Measurements from ENCODE around the gene ERBB4.

DNA sequence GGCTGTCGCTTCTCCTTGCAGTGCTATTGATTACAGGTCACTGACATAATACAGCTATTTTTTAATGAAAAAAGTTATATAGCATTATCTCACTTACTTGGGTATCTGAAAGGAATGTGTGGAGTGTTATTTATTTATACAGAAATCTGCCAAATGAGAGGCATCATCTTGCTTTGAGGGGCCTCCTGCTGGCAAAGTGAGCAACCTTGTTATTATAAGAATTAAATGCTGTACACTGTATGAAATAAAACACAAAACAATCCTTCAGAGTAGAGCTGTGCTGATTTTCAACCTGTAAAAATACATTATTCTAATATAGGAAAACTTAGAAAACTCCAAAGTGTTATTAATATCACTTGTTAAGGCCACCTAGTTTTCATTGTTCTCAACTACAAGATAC is 20.9 kb downstream of the ERBB4 start:
- TF ChIP-seq USF2 (IDR thresholded peaks at IDR 0.05; ENCODE audit: borderline replicate concordance, low read depth, low read length) (no peak), YY1 (IDR thresholded peaks at IDR 0.05; ENCODE audit: low read depth) (no peak), POLR2AphosphoS5 (IDR thresholded peaks at IDR 0.05; ENCODE audit: low read depth, low read length) (no peak), EZH2phosphoT487 (IDR thresholded peaks at IDR 0.05; ENCODE audit: borderline replicate concordance, low read depth) (no peak), TCF12 (IDR thresholded peaks at IDR 0.05) (no peak), RXRA (IDR thresholded peaks at IDR 0.05; ENCODE audit: borderline replicate concordance, low read depth) (no peak)
- TF ChIP-seq, protein P1, sequence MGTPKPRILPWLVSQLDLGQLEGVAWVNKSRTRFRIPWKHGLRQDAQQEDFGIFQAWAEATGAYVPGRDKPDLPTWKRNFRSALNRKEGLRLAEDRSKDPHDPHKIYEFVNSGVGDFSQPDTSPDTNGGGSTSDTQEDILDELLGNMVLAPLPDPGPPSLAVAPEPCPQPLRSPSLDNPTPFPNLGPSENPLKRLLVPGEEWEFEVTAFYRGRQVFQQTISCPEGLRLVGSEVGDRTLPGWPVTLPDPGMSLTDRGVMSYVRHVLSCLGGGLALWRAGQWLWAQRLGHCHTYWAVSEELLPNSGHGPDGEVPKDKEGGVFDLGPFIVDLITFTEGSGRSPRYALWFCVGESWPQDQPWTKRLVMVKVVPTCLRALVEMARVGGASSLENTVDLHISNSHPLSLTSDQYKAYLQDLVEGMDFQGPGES (IDR thresholded peaks at IDR 0.05; ENCODE audit: low read depth, low read length) = no peak
- TF ChIP-seq, protein P2, sequence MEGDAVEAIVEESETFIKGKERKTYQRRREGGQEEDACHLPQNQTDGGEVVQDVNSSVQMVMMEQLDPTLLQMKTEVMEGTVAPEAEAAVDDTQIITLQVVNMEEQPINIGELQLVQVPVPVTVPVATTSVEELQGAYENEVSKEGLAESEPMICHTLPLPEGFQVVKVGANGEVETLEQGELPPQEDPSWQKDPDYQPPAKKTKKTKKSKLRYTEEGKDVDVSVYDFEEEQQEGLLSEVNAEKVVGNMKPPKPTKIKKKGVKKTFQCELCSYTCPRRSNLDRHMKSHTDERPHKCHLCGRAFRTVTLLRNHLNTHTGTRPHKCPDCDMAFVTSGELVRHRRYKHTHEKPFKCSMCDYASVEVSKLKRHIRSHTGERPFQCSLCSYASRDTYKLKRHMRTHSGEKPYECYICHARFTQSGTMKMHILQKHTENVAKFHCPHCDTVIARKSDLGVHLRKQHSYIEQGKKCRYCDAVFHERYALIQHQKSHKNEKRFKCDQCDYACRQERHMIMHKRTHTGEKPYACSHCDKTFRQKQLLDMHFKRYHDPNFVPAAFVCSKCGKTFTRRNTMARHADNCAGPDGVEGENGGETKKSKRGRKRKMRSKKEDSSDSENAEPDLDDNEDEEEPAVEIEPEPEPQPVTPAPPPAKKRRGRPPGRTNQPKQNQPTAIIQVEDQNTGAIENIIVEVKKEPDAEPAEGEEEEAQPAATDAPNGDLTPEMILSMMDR (IDR thresholded peaks at IDR 0.05) = no peak; the same call in 1 of the 2 replicates
- TF ChIP-seq, protein P3, sequence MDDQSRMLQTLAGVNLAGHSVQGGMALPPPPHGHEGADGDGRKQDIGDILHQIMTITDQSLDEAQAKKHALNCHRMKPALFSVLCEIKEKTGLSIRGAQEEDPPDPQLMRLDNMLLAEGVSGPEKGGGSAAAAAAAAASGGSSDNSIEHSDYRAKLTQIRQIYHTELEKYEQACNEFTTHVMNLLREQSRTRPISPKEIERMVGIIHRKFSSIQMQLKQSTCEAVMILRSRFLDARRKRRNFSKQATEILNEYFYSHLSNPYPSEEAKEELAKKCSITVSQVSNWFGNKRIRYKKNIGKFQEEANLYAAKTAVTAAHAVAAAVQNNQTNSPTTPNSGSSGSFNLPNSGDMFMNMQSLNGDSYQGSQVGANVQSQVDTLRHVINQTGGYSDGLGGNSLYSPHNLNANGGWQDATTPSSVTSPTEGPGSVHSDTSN (IDR thresholded peaks at IDR 0.05) = no peak
- TF ChIP-seq, protein P4, sequence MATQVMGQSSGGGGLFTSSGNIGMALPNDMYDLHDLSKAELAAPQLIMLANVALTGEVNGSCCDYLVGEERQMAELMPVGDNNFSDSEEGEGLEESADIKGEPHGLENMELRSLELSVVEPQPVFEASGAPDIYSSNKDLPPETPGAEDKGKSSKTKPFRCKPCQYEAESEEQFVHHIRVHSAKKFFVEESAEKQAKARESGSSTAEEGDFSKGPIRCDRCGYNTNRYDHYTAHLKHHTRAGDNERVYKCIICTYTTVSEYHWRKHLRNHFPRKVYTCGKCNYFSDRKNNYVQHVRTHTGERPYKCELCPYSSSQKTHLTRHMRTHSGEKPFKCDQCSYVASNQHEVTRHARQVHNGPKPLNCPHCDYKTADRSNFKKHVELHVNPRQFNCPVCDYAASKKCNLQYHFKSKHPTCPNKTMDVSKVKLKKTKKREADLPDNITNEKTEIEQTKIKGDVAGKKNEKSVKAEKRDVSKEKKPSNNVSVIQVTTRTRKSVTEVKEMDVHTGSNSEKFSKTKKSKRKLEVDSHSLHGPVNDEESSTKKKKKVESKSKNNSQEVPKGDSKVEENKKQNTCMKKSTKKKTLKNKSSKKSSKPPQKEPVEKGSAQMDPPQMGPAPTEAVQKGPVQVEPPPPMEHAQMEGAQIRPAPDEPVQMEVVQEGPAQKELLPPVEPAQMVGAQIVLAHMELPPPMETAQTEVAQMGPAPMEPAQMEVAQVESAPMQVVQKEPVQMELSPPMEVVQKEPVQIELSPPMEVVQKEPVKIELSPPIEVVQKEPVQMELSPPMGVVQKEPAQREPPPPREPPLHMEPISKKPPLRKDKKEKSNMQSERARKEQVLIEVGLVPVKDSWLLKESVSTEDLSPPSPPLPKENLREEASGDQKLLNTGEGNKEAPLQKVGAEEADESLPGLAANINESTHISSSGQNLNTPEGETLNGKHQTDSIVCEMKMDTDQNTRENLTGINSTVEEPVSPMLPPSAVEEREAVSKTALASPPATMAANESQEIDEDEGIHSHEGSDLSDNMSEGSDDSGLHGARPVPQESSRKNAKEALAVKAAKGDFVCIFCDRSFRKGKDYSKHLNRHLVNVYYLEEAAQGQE (IDR thresholded peaks at IDR 0.05; ENCODE audit: low read depth, low read length) = no peak
- TF ChIP-seq, protein P5, sequence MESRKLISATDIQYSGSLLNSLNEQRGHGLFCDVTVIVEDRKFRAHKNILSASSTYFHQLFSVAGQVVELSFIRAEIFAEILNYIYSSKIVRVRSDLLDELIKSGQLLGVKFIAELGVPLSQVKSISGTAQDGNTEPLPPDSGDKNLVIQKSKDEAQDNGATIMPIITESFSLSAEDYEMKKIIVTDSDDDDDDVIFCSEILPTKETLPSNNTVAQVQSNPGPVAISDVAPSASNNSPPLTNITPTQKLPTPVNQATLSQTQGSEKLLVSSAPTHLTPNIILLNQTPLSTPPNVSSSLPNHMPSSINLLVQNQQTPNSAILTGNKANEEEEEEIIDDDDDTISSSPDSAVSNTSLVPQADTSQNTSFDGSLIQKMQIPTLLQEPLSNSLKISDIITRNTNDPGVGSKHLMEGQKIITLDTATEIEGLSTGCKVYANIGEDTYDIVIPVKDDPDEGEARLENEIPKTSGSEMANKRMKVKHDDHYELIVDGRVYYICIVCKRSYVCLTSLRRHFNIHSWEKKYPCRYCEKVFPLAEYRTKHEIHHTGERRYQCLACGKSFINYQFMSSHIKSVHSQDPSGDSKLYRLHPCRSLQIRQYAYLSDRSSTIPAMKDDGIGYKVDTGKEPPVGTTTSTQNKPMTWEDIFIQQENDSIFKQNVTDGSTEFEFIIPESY (IDR thresholded peaks at IDR 0.05; ENCODE audit: borderline replicate concordance, low read depth) = no peak

Measured in SK-N-SH (cell line).